Lung (tissue), 12 donors: ENCODE results near the gene ITPKA. TPM values are rescaled to one million over a fixed set of nuclear protein-coding genes. Genes with fewer than 3 reads are reported as not detected.

ENCODE experiments used
- ATAC-seq: fragments of 200-7000 bp; cut with Tn5 transposase; one replicate; pipeline ENCODE4 v1.9.1; 2020; ENCODE audit warnings: moderate number of reproducible peaks; ENCODE audit not compliant: insufficient read depth, low FRiP score
- DNase-seq, 3 donors: peaks; one replicate each; pipeline ENCODE4 v3.0.0-alpha.2; 2013 to 2017
- H3K27ac ChIP-seq, 2 donors: one replicate each; pipeline ENCODE4 v1.5.1; 2013; ENCODE audit warnings: mild to moderate bottlenecking in 2 of 2, moderate library complexity in 2 of 2, control low read depth in 1 of 2, inconsistent platforms in 1 of 2, low read depth in 1 of 2, low read length in 1 of 2
- H3K27me3 ChIP-seq, 3 donors: one replicate each; pipeline ENCODE4 v1.5.1; 2013; ENCODE audit warnings: low read length in 2 of 3; ENCODE audit not compliant: control insufficient read depth in 3 of 3, insufficient read depth in 3 of 3
- H3K36me3 ChIP-seq, 4 donors: one replicate each; pipeline ENCODE4 v1.5.1; 2013; ENCODE audit warnings: low read length in 4 of 4, mild to moderate bottlenecking in 1 of 4, moderate library complexity in 1 of 4; ENCODE audit not compliant: control insufficient read depth in 4 of 4, insufficient read depth in 4 of 4
- H3K4me1 ChIP-seq, 5 donors: one replicate each; pipeline ENCODE4 v1.5.1; 2013; ENCODE audit warnings: low read length in 5 of 5, mild to moderate bottlenecking in 2 of 5, moderate library complexity in 1 of 5; ENCODE audit not compliant: control insufficient read depth in 5 of 5, insufficient read depth in 5 of 5
- H3K4me3 ChIP-seq: one replicate; pipeline ENCODE4 v1.5.1; 2013; ENCODE audit warnings: mild to moderate bottlenecking, control low read depth, moderate library complexity
- H3K9ac ChIP-seq, 2 donors: one replicate each; pipeline ENCODE4 v1.5.1; 2013; ENCODE audit warnings: low read length in 2 of 2, control low read depth in 1 of 2; ENCODE audit not compliant: insufficient read depth in 1 of 2
- H3K9me3 ChIP-seq, 4 donors: one replicate each; pipeline ENCODE4 v1.5.1; 2013; ENCODE audit warnings: low read length in 3 of 4, mild to moderate bottlenecking in 1 of 4, moderate library complexity in 1 of 4; ENCODE audit not compliant: control insufficient read depth in 4 of 4, insufficient read depth in 3 of 4
- WGBS, 2 donors: extraction: QIAGEN DNeasy Blood & Tissue Kit; methylation state at CpG; one replicate each; pipeline ENCODE4 v1.1.7; 2013; 5-methylcytosine and 5-hydroxymethylcytosine counted together
- polyA plus RNA-seq, 2 donors: library from polyadenylated mRNA; stranded (reverse); fragments of 200-250 nt; gene quantifications; one replicate each; pipeline ENCODE4 v1.2.1, GENCODE V29; 2013
- total RNA-seq, 2 donors: library from RNA; depleted of rRNA in 1 of 2; stranded (reverse); fragments of >200 nt in 1 of 2; gene quantifications; one replicate each; pipeline ENCODE4 v1.2.1, GENCODE V29; 2014 to 2021
- TF ChIP-seq, protein P1 (sequence below): IDR thresholded peaks from 2 replicates; pipeline ENCODE4 v1.5.1; 2012; ENCODE audit warnings: mild to moderate bottlenecking; ENCODE audit errors: control extremely low read depth, extremely low read depth
- donor health status: control.
- donor health status: control.
- donor health status: Bipolar disorder and iron deficiency.
- donor health status: healthy.
- donor health status: DM: yes; HTN: yes; CAD: no.

The ITPKA gene
- total and polyA plus RNA-seq, 4 donors, result 0.35 to 1.9 (median 1.2) TPM

DNA sequence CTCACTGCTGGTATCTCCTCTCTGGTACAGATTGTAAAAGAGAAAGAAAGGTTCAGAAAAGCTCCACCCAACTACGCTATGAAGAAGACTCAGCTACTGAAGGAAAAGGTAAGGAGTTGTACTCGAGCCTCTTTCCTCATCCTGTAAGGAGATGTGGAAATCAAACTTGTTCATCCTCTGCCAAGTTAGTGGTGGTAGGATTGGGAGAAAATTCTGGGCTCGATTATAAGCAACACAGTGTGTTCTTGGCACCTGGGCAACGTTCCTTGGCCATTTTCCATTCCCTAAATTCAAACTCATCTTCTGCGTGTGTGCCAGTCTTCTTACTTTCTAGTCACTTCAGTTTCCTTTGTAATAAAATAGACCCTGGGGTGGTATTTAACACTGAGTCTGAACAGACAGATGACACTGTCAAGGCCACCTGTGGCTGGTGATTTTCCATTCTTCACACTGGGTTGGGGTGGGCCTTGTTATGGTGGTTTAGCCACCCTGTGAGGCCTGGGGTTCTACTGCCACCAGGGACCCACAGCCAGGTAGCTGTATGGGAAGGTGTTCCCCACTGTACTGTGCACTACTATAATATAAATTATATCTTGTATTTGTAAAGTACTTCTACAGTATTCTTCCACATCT, 17.1 kb upstream of the ITPKA start:
- no peak overlapping the region for H3K4me3 ChIP-seq
- no peaks in the 10 kb centered on the region for H3K9me3 ChIP-seq
- peaks cover 39 to 57% (median 49%) of the 10 kb centered on the region in 4 donors for H3K36me3 ChIP-seq
- TF ChIP-seq, protein P1, sequence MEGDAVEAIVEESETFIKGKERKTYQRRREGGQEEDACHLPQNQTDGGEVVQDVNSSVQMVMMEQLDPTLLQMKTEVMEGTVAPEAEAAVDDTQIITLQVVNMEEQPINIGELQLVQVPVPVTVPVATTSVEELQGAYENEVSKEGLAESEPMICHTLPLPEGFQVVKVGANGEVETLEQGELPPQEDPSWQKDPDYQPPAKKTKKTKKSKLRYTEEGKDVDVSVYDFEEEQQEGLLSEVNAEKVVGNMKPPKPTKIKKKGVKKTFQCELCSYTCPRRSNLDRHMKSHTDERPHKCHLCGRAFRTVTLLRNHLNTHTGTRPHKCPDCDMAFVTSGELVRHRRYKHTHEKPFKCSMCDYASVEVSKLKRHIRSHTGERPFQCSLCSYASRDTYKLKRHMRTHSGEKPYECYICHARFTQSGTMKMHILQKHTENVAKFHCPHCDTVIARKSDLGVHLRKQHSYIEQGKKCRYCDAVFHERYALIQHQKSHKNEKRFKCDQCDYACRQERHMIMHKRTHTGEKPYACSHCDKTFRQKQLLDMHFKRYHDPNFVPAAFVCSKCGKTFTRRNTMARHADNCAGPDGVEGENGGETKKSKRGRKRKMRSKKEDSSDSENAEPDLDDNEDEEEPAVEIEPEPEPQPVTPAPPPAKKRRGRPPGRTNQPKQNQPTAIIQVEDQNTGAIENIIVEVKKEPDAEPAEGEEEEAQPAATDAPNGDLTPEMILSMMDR, result no peak
- H3K27ac ChIP-seq, result no peak overlapping the region
- ATAC-seq, result no peak
- no peaks in the 10 kb centered on the region for H3K27me3 ChIP-seq
- H3K9ac ChIP-seq, result no peak overlapping the region
- no peak for DNase-seq
- peaks cover 0 to 3% (median 0%) of the 10 kb centered on the region in 5 donors for H3K4me1 ChIP-seq
- 73 to 88% methylated on average over 5 of the region's 5 CpGs for WGBS, 2 donors

- peaks cover 29 to 49% (median 43%) of the 10 kb centered on the region in 4 donors for H3K36me3 ChIP-seq
- no peak for DNase-seq
- TF ChIP-seq, protein P1, result no peak
- no peak for ATAC-seq
- H3K27ac ChIP-seq, result no peak overlapping the region
- H3K9me3 ChIP-seq, result no peaks in the 10 kb centered on the region
- H3K4me1 ChIP-seq, result no peaks in the 10 kb centered on the region
- 96 to 97% methylated on average over 12 of the region's 12 CpGs for WGBS, 2 donors
- H3K9ac ChIP-seq, result no peak overlapping the region
- H3K27me3 ChIP-seq, result no peaks in the 10 kb centered on the region
- H3K4me3 ChIP-seq, result no peak overlapping the region
Observed at GRCh38 chr15:41480396-41481140, 13.1 kb upstream of the ITPKA start.

GRCh38 chr15:41482110-41482877, 11.4 kb upstream of the ITPKA start:
- Histone ChIP-seq H3K27me3 (no peaks in the 10 kb centered on the region), H3K4me3 (no peak overlapping the region), H3K27ac (no peak overlapping the region), H3K4me1 (no peaks in the 10 kb centered on the region), H3K9me3 (no peaks in the 10 kb centered on the region), H3K9ac (no peak overlapping the region), H3K36me3 (peaks cover 16 to 35% (median 30%) of the 10 kb centered on the region in 4 donors)
- ATAC-seq (no peak), DNase-seq (no peak)
- TF ChIP-seq, protein P1, result no peak
- WGBS, 2 donors, result 97 to 98% methylated on average over 9 of the region's 9 CpGs
